ENCODE data around the gene NTRK3.

Gene NTRK3

DNA sequence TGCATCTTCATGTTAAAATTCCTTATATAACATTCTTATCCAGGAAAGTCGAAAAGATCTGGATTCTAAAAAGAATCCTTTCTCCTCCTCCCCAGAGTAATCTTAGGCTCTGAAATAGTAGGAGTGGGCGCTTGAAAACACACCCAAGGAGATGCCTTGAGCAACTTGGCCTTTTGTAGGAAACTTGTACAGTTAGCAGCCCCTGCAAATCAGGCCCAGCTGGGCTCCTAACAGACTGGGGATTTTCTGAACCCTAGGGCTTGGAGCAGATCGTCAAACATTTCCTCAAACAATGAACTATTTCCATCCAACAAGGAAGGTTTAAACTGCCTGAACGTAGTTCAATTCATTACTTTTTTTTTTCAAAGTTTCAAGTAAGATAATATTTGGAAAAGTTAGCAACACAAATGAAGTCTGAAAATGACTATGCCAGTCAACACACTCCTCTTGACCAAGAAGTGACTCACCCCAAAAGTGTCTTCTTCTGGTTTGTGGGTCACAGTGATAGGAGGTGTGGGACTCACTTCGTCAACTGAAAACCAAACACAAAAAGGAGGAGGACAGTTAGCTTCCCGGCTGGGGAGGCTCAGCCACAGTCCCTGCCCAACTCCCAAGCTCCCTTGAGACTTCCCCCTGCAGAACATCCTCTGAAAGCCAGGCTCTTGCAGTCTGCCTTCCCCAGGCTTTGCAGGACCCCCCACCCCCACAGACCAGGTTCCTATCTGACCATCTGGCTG is 129.7 kb downstream of the NTRK3 start:
- DNase-seq (ENCODE audit: extremely low read depth in 1 of 2, low read depth in 1 of 2): no peak

DNA sequence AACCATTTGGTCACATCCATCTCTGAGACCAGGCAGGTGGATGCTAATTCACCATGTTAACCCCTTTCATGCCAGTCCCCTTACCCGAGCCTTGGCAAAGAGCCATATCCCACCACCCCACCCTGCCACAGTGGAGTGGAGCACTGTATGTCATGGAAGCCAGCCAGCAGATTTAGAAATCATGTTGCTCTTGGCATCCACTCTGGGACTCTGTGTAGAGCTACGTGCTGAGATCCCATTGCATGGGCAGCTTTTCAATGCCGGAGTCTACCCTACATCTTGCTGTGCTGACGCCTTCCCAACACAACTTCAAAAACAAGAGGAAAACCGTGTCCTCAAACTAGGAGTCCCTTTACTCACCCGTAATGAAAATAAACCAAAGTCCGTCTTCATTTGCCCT is 131.0 kb downstream of the NTRK3 start:
- no peak for DNase-seq (ENCODE audit: extremely low read depth in 1 of 2, low read depth in 1 of 2)

DNA sequence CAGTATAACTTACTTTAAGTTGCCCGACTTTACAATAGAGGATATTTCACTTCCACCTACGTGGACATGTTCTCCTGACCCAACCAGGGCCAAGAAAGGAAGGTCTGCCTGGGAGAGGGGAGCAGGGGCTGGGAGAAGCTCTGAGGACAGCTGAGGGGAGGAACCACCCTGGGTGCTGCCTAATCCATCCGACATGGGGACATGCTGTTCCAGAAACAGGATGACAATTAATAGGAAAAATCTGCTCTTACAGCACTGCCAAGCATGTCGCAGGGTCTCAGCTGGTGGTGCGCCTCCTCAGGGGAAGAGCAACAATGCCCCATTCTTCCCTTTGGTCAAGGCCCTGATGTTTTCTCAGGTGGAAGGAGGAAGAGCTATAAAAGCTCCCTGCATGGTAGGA is 132.3 kb downstream of the NTRK3 start:
- DNase-seq (ENCODE audit: extremely low read depth in 1 of 2, low read depth in 1 of 2): no peak

DNA sequence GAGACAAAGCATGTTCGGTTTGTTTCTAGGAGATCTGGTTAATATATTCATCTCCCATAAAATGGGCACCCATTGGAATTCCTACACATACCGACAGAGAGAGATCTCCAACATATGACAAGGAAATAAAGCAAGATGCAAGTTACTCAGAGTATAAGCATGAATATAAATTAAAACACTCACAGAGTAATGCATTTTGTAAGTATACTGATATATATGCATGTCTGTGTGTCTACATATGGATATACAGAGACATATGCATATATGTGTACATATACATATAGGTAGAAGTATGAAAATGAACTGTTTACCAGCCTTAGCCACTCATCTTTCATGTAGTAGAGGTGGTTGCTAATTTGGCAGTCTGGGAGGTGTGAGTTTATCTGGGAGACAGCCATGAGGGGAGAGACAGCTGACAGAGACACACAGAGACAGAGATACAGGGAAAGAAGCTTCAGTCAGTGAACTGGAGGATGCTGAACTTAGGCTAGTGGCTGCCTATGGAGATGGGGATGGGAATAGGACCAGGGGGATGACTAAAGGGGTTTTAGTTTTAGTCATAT is 134.5 kb downstream of the NTRK3 start:
- DNase-seq (ENCODE audit: extremely low read depth in 1 of 2, low read depth in 1 of 2): no peak

DNA sequence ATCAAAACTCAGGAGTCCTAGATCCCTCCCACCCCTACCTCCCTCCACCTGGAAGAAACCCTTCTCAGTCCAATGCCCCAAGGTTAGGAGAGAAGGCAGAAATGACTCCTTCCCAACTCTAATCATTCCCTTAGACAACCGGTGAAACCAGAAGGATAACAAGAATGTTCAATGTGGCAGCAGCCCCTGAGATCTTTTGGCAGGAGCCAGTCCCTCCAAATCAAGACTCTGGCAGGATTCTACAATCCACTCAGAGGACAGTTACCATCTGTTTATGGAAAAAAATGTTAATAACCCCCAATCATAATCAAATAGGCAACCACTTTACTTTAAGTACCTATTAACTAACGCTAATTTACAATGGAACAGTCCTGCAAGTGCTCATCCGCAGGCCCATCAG is 136.5 kb downstream of the NTRK3 start:
- DNase-seq (ENCODE audit: extremely low read depth in 1 of 2, low read depth in 1 of 2): no peak

DNA sequence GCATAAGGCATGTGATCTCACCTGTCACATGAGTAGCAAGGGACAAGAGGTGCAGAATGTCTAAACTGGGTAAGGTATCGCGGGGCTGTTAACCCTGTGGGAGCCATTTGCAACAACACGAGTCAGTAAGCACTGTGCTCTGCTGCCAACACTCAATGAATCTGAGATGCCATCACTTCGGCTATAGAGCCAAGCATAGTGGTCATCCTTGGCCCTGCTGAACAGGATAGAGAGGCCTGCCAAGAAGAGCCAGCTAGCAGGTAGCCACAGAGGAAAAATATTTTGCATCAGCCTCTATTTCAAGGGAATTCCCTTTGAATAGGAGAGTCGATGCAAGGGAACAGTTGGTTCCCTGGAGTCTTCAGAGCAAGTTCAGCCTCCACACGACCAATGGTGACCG is 137.8 kb downstream of the NTRK3 start:
- no peak for DNase-seq (ENCODE audit: extremely low read depth in 1 of 2, low read depth in 1 of 2)

DNA sequence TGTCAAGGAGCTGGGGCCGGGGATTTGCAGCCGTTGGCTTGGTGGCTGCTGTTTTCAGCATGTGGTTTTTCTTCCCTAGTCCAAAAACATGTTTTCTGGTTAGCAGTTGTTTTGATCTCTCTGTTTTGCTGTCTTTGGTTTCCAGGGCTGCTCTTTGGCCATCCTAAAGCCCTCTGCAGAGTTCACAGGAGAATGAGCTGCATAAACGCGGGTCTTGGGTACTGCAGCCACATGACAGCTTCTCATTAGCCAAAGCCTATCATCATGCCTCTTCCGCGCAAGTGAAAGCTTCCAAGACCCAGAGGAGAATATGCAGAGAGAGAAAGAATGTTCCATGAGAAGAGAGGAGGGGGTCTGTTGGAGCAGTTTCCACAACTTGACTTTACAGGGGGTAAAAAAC is 138.5 kb downstream of the NTRK3 start:
- DNase-seq (ENCODE audit: extremely low read depth in 1 of 2, low read depth in 1 of 2): no peak

DNA sequence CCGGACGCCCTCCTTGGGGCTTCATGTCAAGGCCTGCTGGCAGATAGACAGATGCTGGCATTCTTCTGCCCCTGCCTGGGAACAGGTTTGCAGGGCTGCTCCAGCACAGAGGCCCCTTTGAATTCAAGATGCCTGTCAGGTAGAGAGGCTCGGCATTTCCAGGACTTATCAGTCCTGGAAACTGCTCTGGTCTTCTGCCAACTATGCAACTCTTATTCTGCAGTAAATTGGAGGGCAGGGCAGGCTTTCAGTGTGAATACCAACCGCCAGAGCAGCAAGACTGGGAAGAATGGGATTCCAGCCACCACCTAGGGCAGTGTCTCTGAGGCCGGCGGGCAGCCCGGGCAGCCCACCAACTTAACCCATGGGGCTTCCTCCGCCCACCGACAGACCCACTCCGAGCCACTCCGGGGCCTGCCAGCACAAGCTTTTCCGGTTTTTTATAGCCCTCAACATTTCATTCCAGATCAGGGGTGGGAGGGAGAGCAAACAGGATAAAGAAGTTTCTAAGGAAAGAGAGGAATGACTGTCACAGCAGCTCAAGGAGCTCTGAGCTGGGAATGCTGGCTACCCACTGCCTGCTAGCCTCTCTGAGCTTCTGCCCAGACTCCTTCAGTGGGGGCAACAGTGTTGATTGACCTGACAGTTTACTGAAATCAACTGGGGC is 140.9 kb downstream of the NTRK3 start:
- DNase-seq (ENCODE audit: extremely low read depth in 1 of 2, low read depth in 1 of 2): no peak

DNA sequence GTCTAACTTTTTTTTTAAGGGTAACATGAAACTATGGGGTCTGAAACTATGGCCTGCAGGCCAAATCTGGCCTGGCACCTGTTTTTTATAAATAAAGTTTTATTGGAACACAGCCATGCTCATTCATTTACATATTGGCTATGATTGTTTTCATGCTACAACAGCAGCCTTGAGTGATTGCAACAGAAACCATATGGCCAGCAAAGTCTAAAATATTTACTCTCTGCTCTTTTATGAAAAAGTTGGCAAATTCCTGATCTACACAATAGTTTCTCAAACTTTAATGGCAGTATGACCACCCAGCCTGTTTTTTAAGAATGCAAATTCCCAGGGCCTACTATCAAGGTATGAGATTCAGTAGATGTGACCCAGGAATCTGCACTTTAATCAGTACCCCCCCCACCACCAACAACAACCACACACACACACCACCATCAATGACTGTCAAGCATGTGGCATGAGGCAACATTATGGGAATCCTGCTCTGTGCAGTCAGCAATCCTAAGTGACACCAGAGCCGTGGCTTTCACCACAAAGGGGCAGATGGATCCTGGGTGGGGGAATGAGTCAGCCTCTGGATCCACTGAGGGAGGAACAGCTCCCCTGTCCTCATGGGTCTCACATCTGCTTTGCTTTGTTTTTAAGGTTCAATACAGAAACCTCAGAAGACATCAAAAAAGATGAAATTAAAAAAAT is 142.8 kb downstream of the NTRK3 start:
- DNase-seq (ENCODE audit: extremely low read depth in 1 of 2, low read depth in 1 of 2): no peak

DNA sequence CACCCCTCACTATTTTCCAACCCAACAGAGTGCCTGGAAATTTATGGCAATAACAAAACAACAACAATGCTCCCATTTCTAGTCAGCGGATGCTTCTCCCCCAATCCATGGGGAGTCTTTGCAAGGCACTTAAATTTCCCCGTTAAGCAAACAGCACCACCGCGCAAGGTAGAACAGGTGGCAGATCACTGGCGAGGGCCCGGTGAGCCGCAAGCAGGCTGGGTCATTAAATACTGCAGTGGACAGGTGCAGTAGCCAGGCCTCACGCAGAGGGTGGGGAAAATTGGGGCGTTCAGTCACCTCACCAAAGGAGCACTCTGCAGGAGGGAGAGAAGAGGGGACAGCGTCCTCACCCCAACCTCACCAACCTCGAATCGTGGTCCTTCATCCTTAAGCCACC is 147.5 kb downstream of the NTRK3 start:
- no peak for DNase-seq (ENCODE audit: extremely low read depth in 1 of 2, low read depth in 1 of 2)

DNA sequence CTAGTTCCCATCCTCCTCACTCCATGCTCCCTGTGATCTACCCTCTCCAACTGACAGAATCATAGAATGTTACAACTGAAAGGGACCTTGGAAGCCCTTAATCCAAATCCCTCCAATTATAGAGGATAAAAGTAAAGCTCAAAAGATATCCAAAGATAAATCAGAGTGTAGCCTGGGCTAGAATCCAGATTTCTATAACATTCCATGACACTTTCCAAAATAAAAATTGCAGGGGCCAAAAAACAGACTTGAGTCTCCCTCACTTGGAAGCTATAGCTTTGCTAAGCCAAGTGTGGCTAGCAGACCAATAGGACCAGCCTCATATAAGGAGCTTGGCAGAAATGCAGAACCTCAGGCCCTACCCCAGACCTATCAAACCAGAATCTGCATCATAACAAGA is 148.1 kb downstream of the NTRK3 start:
- no peak for DNase-seq (ENCODE audit: extremely low read depth in 1 of 2, low read depth in 1 of 2)

DNA sequence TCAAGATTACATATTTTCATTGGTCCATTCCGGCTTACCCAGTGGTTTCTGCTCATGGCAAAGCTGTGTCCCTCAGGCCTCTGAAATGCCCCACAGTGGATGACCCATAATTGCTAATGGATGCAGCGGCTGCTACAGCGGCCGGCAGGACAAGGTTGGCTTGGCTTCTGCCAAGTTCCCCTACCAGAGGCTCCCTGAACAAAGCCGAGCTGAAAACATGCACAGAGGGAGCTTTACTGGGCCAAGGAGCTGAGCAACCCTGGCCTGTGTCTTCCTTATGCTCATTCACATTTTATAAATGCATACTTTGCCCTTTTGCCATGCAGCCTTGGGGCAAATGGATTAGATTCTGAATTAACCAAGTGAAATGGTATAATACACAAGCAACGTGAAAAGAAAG is 150.5 kb downstream of the NTRK3 start:
- no peak for DNase-seq (ENCODE audit: extremely low read depth in 1 of 2, low read depth in 1 of 2)

DNA sequence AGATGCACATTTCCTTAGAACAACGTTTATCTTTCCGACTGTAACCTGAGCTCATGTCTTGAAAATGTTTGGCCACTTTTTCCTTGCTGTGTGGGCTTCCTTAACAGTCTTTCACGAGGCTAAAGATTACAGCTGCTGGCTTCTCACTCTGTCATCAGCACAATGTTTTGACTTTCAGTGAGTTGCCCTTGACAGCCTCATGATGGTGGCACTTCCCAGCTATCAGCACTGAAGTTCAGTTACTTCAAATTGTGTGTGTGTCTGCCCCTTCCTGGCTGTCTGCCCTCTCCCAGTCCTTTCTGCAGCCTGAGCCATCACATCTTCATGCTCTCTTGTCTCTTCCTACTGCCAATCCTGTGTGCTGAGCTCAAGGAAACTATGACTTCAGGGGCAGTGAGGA is 152.2 kb downstream of the NTRK3 start:
- no peak for DNase-seq (ENCODE audit: extremely low read depth in 1 of 2, low read depth in 1 of 2)

DNA sequence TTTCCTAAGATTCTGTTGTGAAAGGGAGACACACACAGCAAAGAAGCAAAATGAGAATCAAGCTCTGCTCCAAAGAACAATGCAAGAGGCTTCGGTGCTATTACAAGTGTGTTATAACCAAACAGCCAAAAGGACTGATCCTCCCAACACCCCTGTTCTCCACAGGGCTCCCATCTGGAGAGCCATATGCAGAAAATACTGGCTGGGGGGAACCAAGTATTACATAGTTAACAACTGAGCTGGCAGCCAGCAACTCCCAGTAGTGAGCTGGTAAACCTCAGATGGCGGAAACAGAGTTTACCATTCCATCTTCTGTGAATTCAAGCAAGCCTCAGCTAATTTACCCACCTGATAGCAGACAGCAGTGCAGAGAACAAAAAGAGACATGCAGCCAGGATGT is 156.4 kb downstream of the NTRK3 start:
- DNase-seq (ENCODE audit: extremely low read depth in 1 of 2, low read depth in 1 of 2): no peak

DNA sequence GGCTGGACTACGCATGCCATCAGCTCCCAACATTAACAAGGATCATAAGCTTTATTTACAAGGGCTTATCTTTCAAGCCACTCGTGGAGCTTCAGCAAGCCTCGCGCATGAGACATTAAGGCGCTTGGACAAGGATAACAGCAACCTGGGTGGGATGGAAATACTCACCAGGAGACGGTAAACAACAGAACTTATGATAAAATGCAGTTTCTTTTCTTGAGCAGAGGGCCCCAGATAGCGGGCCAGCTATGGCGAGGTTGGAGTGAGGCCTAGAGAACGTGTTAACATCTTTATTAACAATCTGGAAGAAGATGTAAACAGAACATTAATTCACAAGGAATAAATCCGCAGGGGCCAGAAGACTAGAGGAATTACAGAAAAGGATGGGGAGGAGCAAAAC is 158.2 kb downstream of the NTRK3 start:
- DNase-seq (ENCODE audit: extremely low read depth in 1 of 2, low read depth in 1 of 2): no peak

DNA sequence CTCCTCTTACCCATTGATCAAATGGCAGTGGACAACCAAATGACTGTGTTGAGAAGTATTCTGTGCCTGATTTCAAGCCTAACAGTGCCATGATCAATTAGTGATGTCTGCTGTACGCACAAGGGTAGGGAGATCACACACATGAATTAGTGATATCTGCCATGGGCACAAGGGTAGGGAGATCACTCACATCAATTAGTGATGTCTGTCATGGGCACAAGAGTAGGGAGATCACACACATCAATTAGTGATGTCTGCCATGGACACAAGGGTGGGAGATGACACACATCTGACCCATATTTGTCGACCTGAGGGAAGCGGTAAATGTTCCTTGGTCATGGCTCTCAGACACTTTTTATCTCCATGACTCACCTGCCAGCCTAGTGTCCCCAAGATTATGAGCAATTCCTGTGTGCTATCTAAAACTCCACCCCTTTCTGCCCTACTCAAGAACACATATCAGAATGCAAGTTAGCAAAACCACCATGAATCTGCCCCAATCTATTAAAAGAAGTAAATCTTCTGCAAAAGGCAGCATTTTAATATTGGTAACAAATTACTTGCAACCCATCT is 165.0 kb downstream of the NTRK3 start:
- no peak for DNase-seq (ENCODE audit: extremely low read depth in 1 of 2, low read depth in 1 of 2)

DNA sequence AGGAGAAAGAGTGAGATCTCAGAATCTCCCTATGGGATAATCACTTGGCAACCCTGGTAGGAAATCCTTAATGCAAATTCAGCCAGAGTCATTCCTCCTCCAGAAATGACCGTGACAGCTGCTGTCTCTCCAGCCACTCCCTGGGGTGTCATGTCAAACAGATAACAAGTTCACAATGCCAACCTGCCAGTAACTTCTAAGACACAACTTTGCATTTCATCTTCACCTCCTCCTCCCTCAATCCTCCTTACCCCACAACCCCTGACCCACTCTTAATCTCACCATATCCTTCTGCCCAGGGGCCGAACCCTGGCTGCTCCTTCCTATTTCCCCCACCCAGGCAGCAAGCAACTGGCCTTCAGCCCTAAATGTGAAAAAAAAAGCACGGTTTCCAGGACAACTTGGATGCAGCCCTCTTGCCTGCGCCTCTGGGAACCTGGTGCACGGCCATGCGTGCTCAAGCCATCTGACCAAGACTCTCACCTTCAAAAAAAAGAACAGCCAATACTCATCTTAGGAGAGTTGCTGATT is 166.0 kb downstream of the NTRK3 start:
- no peak for DNase-seq (ENCODE audit: extremely low read depth in 1 of 2, low read depth in 1 of 2)

DNA sequence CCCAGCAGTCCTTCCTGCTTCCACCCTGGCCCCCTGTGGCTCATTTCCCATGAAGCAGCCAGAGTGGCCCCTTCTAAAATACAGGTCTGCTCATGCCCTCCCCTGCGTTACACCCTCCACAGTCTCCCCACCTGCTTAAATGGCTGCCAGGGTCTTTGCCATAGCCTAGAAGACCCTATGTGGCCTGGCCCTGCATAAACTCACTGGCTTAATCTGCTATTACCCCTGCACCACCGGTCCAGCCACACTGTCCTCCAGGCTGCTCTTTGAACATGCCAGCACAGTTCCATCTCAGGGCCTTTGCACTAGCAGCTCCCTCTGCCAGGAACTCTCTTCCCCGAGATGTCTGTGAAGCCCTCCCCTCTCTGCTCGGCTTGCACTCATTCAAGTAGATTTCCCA is 166.8 kb downstream of the NTRK3 start:
- no peak for DNase-seq (ENCODE audit: extremely low read depth in 1 of 2, low read depth in 1 of 2)

DNA sequence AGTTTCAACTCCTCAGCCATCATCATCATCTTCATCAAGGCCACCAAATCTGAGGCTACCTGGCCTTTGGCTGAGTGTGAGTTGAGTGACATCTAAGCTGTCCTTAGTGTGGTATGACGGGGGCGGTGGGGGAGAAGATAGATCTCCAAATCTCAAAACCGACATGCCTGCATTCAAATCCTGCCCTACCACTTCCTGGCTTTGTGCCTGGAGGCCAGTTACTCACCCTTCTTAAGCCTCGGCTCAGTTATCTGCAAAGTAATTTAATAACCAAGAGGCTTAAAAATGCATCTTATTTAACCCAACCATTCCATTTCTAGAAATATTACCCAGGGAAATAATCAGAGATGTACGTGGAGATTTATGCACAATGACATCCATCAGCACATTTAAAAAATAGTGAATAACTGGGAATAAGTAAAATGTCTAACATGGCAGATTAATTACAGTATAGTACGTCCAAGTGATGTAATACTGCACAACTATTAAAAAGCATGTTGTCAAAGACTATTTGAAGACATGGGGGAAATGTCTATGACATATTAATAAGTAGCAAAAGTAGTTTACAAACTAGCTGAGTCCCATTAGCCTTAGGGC is 167.4 kb downstream of the NTRK3 start:
- DNase-seq (ENCODE audit: extremely low read depth in 1 of 2, low read depth in 1 of 2): no peak

DNA sequence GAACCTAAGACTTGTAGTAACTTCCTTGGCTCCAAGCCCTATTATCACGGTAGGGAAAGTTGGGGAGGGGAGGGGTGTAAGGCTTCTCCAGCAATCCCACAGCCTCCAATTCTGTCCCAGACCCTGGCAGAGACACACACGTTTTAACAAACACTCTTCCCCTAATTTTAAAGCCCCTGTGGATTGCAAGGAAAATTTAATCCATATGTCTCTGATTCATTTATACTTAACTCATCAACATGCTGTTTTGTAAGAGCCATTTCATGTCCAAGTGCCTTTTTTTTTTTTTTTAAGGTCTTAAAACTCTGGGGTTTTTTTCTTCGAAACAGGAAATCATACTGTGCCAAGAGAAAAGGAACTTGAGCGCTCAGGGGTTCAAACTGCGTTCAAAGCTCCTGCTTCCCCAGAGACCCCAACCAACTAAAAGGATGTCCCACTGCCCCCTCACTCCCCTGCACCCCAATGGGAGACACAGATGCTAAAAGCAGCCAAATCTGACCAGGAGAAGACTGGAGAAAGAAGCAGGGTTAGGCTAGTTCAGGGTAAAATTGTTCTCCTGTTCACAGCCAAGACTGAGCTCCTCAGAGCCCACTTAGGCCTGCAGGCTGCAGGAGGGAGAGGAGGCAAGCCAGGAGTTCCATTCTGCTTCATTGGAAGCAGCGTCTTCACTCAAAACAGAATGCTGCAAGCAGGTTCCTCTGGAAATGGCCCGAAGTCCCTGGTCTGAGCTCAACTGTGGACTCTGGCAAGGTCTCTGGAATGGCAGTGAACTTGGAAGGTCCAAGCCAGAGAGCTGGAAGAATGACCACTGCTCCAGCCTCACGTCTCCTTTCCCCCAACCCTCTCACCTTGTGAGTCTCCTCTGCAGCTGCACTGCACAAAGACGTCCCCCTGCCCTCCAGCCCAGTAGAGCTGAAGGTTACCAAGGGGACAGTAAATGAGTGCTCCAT is 172.5 kb downstream of the NTRK3 start:
- DNase-seq (ENCODE audit: extremely low read depth in 1 of 2, low read depth in 1 of 2): no peak

All from stimulated activated CD8-positive, alpha-beta memory T cell treated with anti-CD3 and anti-CD28 coated beads, Interleukin-7, amount 100 ng/mL, for 48 hours (primary cell).